Measurements from ENCODE around the gene FGF3. TPM values are rescaled to one million over a fixed set of nuclear protein-coding genes. Genes with fewer than 3 reads are reported as not detected.

Gene FGF3
- total RNA-seq, 1 donor from 2014 or later = not detected

DNA sequence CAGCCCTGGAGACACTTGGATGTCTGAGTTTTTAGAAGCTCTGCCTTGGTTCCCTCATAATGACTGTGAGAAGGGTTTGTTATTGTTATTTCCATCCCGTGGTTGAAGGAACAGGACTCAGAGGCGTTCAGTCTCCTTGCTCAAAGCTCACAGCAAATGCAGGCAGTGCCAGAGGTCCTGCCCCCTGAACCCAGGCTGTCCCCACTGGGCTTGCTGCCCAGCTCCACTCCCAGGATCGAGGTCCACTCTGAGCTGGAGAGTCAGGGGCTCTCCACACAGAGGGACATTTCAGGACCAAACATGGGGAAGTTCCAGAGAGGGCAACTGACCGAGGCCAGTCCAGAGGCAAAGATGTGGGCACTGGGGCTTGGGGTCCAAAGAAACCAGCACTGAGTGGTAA lies 58.9 kb downstream of the FGF3 start:
- DNase-seq (ENCODE audit: low spot score in 2 of 2) = no peak
- no peaks in the 10 kb centered on the region for H3K9me3 ChIP-seq
- no peaks in the 10 kb centered on the region for H3K4me1 ChIP-seq
- H3K36me3 ChIP-seq = no peaks in the 10 kb centered on the region
- no peak overlapping the region for H3K27ac ChIP-seq
- TF ChIP-seq, protein P1, sequence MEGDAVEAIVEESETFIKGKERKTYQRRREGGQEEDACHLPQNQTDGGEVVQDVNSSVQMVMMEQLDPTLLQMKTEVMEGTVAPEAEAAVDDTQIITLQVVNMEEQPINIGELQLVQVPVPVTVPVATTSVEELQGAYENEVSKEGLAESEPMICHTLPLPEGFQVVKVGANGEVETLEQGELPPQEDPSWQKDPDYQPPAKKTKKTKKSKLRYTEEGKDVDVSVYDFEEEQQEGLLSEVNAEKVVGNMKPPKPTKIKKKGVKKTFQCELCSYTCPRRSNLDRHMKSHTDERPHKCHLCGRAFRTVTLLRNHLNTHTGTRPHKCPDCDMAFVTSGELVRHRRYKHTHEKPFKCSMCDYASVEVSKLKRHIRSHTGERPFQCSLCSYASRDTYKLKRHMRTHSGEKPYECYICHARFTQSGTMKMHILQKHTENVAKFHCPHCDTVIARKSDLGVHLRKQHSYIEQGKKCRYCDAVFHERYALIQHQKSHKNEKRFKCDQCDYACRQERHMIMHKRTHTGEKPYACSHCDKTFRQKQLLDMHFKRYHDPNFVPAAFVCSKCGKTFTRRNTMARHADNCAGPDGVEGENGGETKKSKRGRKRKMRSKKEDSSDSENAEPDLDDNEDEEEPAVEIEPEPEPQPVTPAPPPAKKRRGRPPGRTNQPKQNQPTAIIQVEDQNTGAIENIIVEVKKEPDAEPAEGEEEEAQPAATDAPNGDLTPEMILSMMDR (IDR thresholded peaks at IDR 0.05) = no peak
- no peak overlapping the region for H3K4me3 ChIP-seq
- intact Hi-C loops (cut with DNase I) = no loop called here
- no peaks in the 10 kb centered on the region for H3K27me3 ChIP-seq

Other genes starting within 250 kb of the FGF3 start
- 90.6 TPM for gene CCND1, start 178.3 kb downstream of the FGF3 start, total RNA-seq
- 10.2 TPM for gene LTO1, start 144.1 kb downstream of the FGF3 start, total RNA-seq
- not detected for gene FGF19, start 115.4 kb downstream of the FGF3 start, total RNA-seq
- gene FGF4, start 44.1 kb downstream of the FGF3 start, total RNA-seq = not detected

All from ascending aorta (tissue), 2 donors.